WTC11 (cell line): ENCODE measurements around the gene C15orf39.

ENCODE experiments used
- CTCF ChIP-seq: fragments of 200-600 bp; IDR thresholded peaks from 2 replicates; pipeline ENCODE4 v1.8.0; 2022; ENCODE audit warnings: antibody characterized with exemption
- ESRRA ChIP-seq: sonication (generic); formaldehyde crosslinking; IDR thresholded peaks from 2 replicates; pipeline ENCODE4 v1.8.1; 2022; ENCODE audit warnings: mild to moderate bottlenecking, missing genetic modification reagents, borderline replicate concordance
- IRF1 ChIP-seq: sonication (generic); formaldehyde crosslinking; IDR thresholded peaks from 2 replicates; pipeline ENCODE4 v1.8.0; 2023; ENCODE audit warnings: missing genetic modification reagents
- JUN ChIP-seq: sonication (generic); formaldehyde crosslinking; IDR thresholded peaks from 2 replicates; pipeline ENCODE4 v1.8.0; 2023; ENCODE audit warnings: mild to moderate bottlenecking, missing genetic modification reagents
- MYBL2 ChIP-seq: sonication (generic); formaldehyde crosslinking; IDR thresholded peaks from 2 replicates; pipeline ENCODE4 v1.8.1; 2023; ENCODE audit warnings: mild to moderate bottlenecking, moderate library complexity, missing genetic modification reagents
- PREB ChIP-seq: sonication (generic); formaldehyde crosslinking; IDR thresholded peaks from 2 replicates; pipeline ENCODE4 v1.8.1; 2022; ENCODE audit warnings: mild to moderate bottlenecking, missing genetic modification reagents, moderate library complexity, borderline replicate concordance
- TEAD4 ChIP-seq: sonication (generic); formaldehyde crosslinking; IDR thresholded peaks from 2 replicates; pipeline ENCODE4 v1.8.0; 2022; ENCODE audit warnings: mild to moderate bottlenecking, missing genetic modification reagents
- TP53 ChIP-seq: sonication (generic); formaldehyde crosslinking; IDR thresholded peaks from 2 replicates; pipeline ENCODE4 v1.8.1; 2023; ENCODE audit warnings: mild to moderate bottlenecking, missing genetic modification reagents
- USF1 ChIP-seq: sonication (generic); formaldehyde crosslinking; IDR thresholded peaks from 2 replicates; pipeline ENCODE4 v1.8.0; 2022; ENCODE audit warnings: mild to moderate bottlenecking, missing genetic modification reagents
- USF2 ChIP-seq: sonication (generic); formaldehyde crosslinking; IDR thresholded peaks from 2 replicates; pipeline ENCODE4 v1.8.1; 2023; ENCODE audit warnings: mild to moderate bottlenecking, missing genetic modification reagents, moderate library complexity

GRCh38 chr15:75194397-75194796 is 7.3 kb upstream of the C15orf39 start:
- TF ChIP-seq TEAD4 (CRISPR knock-in tag) (no peak), IRF1 (CRISPR knock-in tag) (no peak), JUN (CRISPR knock-in tag) (no peak), CTCF (no peak), USF1 (CRISPR knock-in tag) (no peak), USF2 (CRISPR knock-in tag) (no peak), ESRRA (CRISPR knock-in tag) (no peak), TP53 (CRISPR knock-in tag) (no peak), MYBL2 (CRISPR knock-in tag) (no peak), PREB (CRISPR knock-in tag) (no peak)
